Ishikawa (cell line): ENCODE measurements around the gene TMEM101.

ENCODE experiments used
- CEBPB ChIP-seq: IDR thresholded peaks from 2 replicates; pipeline ENCODE4 v1.6.1; 2012
- CREB1 ChIP-seq: IDR thresholded peaks from 2 replicates; pipeline ENCODE4 v1.6.1; 2012; ENCODE audit warnings: low read depth
- EGR1 ChIP-seq: IDR thresholded peaks from 2 replicates; pipeline ENCODE4 v1.6.1; 2012
- EP300 ChIP-seq: IDR thresholded peaks from 2 replicates; pipeline ENCODE4 v1.6.1; 2012; ENCODE audit warnings: borderline replicate concordance
- FOXM1 ChIP-seq: IDR thresholded peaks from 2 replicates; pipeline ENCODE4 v1.6.1; 2012; ENCODE audit warnings: low read depth, borderline replicate concordance
- NFIC ChIP-seq: IDR thresholded peaks from 2 replicates; pipeline ENCODE4 v1.6.1; 2012
- RAD21 ChIP-seq: IDR thresholded peaks from 2 replicates; pipeline ENCODE4 v1.6.1; 2012; ENCODE audit warnings: low read depth
- TAF1 ChIP-seq: IDR thresholded peaks from 2 replicates; pipeline ENCODE4 v1.6.1; 2012; ENCODE audit warnings: low read depth, mild to moderate bottlenecking
- TCF12 ChIP-seq: IDR thresholded peaks from 2 replicates; pipeline ENCODE4 v1.6.1; 2012; ENCODE audit warnings: low read depth
- TEAD4 ChIP-seq: IDR thresholded peaks from 2 replicates; pipeline ENCODE4 v1.6.1; 2012
- YY1 ChIP-seq: IDR thresholded peaks from 2 replicates; pipeline ENCODE4 v1.6.1; 2012; ENCODE audit warnings: low read depth
- ZBTB7A ChIP-seq: IDR thresholded peaks from 2 replicates; pipeline ENCODE4 v1.6.1; 2012; ENCODE audit warnings: low read depth
- TF ChIP-seq, protein P1 (sequence below): IDR thresholded peaks from 2 replicates; pipeline ENCODE4 v1.6.1; 2012
- TF ChIP-seq, protein P2 (sequence below): IDR thresholded peaks from 2 replicates; pipeline ENCODE4 v1.6.1; 2012; ENCODE audit warnings: low read depth, mild to moderate bottlenecking
- TF ChIP-seq, protein P3 (sequence below): IDR thresholded peaks from 2 replicates; pipeline ENCODE4 v1.6.1; 2012

The TMEM101 gene

DNA sequence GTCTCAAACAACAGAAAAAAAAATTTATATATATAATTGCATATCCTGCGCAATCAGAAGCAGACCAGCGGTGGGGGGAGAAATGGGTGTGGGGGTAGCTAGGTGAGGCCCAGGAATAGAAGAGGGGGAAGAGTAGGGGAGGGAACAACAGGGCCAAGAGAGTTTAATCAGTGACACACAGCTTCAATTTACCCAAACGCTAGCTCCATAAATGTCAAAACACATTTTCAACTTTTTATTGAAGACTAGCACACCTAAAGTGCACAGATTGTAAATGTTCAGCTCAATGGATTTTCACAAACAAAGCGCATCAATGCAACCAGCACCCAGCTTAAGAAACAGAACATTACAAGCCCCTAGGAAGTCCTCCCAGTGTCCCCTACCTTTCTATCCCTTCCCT is 35.1 kb downstream of the TMEM101 start:
- TF ChIP-seq ZBTB7A (no peak), FOXM1 (no peak), TEAD4 (no peak), CEBPB (no peak), CREB1 (no peak), EGR1 (no peak), NFIC (no peak), YY1 (no peak), TAF1 (no peak), EP300 (no peak)
- TF ChIP-seq, protein P1, sequence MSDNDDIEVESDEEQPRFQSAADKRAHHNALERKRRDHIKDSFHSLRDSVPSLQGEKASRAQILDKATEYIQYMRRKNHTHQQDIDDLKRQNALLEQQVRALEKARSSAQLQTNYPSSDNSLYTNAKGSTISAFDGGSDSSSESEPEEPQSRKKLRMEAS: no peak

- TF ChIP-seq ZBTB7A (no peak), YY1 (no peak), NFIC (no peak), TAF1 (no peak), FOXM1 (no peak), CEBPB (no peak), TEAD4 (no peak), EGR1 (no peak), RAD21 (no peak), EP300 (no peak), CREB1 (no peak), TCF12 (no peak)
- TF ChIP-seq, protein P2, sequence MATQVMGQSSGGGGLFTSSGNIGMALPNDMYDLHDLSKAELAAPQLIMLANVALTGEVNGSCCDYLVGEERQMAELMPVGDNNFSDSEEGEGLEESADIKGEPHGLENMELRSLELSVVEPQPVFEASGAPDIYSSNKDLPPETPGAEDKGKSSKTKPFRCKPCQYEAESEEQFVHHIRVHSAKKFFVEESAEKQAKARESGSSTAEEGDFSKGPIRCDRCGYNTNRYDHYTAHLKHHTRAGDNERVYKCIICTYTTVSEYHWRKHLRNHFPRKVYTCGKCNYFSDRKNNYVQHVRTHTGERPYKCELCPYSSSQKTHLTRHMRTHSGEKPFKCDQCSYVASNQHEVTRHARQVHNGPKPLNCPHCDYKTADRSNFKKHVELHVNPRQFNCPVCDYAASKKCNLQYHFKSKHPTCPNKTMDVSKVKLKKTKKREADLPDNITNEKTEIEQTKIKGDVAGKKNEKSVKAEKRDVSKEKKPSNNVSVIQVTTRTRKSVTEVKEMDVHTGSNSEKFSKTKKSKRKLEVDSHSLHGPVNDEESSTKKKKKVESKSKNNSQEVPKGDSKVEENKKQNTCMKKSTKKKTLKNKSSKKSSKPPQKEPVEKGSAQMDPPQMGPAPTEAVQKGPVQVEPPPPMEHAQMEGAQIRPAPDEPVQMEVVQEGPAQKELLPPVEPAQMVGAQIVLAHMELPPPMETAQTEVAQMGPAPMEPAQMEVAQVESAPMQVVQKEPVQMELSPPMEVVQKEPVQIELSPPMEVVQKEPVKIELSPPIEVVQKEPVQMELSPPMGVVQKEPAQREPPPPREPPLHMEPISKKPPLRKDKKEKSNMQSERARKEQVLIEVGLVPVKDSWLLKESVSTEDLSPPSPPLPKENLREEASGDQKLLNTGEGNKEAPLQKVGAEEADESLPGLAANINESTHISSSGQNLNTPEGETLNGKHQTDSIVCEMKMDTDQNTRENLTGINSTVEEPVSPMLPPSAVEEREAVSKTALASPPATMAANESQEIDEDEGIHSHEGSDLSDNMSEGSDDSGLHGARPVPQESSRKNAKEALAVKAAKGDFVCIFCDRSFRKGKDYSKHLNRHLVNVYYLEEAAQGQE: no peak
- TF ChIP-seq, protein P3, sequence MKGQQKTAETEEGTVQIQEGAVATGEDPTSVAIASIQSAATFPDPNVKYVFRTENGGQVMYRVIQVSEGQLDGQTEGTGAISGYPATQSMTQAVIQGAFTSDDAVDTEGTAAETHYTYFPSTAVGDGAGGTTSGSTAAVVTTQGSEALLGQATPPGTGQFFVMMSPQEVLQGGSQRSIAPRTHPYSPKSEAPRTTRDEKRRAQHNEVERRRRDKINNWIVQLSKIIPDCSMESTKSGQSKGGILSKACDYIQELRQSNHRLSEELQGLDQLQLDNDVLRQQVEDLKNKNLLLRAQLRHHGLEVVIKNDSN: no peak
- TF ChIP-seq, protein P1: no peak
Measured at GRCh38 chr17:43979011-43979410, 35.8 kb downstream of the TMEM101 start.

- TF ChIP-seq EGR1 (no peak), NFIC (no peak), ZBTB7A (no peak), CEBPB (no peak), FOXM1 (no peak)
- TF ChIP-seq, protein P1: no peak
- TF ChIP-seq, protein P2: no peak
Measured at GRCh38 chr17:43978078-43978477, 36.7 kb downstream of the TMEM101 start.

- TF ChIP-seq EP300: no peak
- TF ChIP-seq TEAD4: no peak
- TF ChIP-seq CREB1: no peak
- no peak for TF ChIP-seq RAD21
- TF ChIP-seq NFIC: no peak
- no peak for TF ChIP-seq ZBTB7A
- no peak for TF ChIP-seq TCF12
- TF ChIP-seq YY1: no peak
- no peak for TF ChIP-seq TAF1
- TF ChIP-seq, protein P1: no peak
- TF ChIP-seq FOXM1: no peak
- no peak for TF ChIP-seq CEBPB
- TF ChIP-seq, protein P2: no peak
- TF ChIP-seq, protein P3: no peak
- TF ChIP-seq EGR1: no peak
Measured at GRCh38 chr17:43976963-43977837, 37.6 kb downstream of the TMEM101 start.
